OCI-LY7 (cell line): ENCODE data around the gene TPK1.
"Not testable (repeated sequence)": the region's sequence is repeated elsewhere in the genome, so short reads cannot be mapped to it uniquely, and the experiment has no call there.

ENCODE experiments used
- EZH2phosphoT487 ChIP-seq: fragments of 200-600 bp; sonication (generic); IDR thresholded peaks from 2 replicates; pipeline ENCODE4 v1.6.1; 2018; ENCODE audit warnings: low read depth, borderline replicate concordance, mild to moderate bottlenecking, mixed run types, antibody characterized with exemption, low read length, moderate library complexity, mixed read lengths
- TF ChIP-seq, protein P1 (sequence below): fragments of 200-600 bp; sonication (generic); conservative IDR thresholded peaks from 2 replicates; pipeline ENCODE4 v1.5.1; 2014; ENCODE audit warnings: mild to moderate bottlenecking, antibody characterized with exemption, low read length, moderate library complexity, mixed read lengths

DNA sequence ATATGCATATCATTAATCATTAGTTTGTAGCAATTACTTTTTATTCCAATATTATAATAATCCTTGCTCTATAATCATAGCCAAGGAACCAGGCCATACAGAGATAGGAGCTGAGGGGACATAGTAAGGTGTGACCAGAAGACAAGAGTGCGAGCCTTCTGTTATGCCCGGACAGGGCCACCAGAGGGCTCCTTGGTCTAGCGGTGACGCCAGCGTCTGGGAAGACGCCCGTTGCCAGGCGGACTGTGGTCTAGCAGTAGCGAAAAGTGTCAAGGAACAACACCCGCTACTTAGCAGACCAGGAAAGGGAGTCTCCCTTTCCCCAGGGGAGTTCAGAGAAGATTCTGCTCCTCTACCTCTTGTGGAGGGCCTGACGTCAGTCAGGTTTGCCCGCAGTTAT is 109.0 kb downstream of the TPK1 start:
- TF ChIP-seq, protein P1, sequence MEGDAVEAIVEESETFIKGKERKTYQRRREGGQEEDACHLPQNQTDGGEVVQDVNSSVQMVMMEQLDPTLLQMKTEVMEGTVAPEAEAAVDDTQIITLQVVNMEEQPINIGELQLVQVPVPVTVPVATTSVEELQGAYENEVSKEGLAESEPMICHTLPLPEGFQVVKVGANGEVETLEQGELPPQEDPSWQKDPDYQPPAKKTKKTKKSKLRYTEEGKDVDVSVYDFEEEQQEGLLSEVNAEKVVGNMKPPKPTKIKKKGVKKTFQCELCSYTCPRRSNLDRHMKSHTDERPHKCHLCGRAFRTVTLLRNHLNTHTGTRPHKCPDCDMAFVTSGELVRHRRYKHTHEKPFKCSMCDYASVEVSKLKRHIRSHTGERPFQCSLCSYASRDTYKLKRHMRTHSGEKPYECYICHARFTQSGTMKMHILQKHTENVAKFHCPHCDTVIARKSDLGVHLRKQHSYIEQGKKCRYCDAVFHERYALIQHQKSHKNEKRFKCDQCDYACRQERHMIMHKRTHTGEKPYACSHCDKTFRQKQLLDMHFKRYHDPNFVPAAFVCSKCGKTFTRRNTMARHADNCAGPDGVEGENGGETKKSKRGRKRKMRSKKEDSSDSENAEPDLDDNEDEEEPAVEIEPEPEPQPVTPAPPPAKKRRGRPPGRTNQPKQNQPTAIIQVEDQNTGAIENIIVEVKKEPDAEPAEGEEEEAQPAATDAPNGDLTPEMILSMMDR = peak; percentile 69
- not testable (repeated sequence) for TF ChIP-seq EZH2phosphoT487
